A673 (cell line): ENCODE measurements around the gene KIAA0825.

Source experiments
- CTCF ChIP-seq: fragments of 300-800, 200-600 bp; sonication (generic); conservative IDR thresholded peaks from 2 replicates; pipeline ENCODE4 v1.5.1; 2017; ENCODE audit warnings: low read depth, mild to moderate bottlenecking, antibody characterized with exemption, low read length, moderate library complexity, mixed read lengths
- EZH2 ChIP-seq: fragments of 200-600 bp; sonication (generic); IDR thresholded peaks from 2 replicates; pipeline ENCODE4 v1.6.1; 2017; ENCODE audit warnings: borderline replicate concordance, low read depth, mild to moderate bottlenecking, mixed read lengths, antibody characterized with exemption, low read length; ENCODE audit not compliant: poor library complexity, severe bottlenecking

GRCh38 chr5:94613583-94613982, 4.8 kb downstream of the KIAA0825 start:
- TF ChIP-seq CTCF (peak; percentile 51), EZH2 (no peak)
